C4-2B (cell line): ENCODE data around the gene MMP13.
"Not testable (repeated sequence)": the region's sequence is repeated elsewhere in the genome, so short reads cannot be mapped to it uniquely, and the experiment has no call there.

ENCODE experiments used
- H3K27ac ChIP-seq: fragments of 450-650 bp; 2 replicates; pipeline ENCODE4 v1.5.1; 2017
- ZFX ChIP-seq: fragments of 450-650 bp; IDR thresholded peaks from 2 replicates; pipeline ENCODE4 v1.6.1; 2017
- TF ChIP-seq, protein P1 (sequence below): fragments of 450-650 bp; conservative IDR thresholded peaks from 2 replicates; pipeline ENCODE4 v1.5.1; 2017; ENCODE audit warnings: mild to moderate bottlenecking

MMP13 gene

DNA sequence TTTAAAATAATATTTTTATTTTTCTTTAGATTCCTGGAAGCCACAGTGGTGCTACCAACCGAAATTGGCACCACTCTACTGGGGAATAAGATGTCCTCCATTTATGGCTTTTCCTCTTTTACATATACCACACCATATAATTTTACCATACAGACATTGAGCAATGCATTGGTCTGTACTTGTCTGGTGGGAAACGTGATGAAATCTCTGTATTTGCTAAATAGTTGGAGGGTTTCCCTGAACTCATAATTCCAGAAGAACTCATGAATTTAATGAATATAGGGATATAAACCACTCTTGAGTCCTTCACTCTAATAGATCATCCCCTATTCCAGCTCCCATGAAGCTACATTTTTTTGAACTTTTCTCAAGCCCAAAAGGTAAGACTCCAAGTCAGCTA is 28.0 kb upstream of the MMP13 start:
- no peak overlapping the region for H3K27ac ChIP-seq
- TF ChIP-seq, protein P1, sequence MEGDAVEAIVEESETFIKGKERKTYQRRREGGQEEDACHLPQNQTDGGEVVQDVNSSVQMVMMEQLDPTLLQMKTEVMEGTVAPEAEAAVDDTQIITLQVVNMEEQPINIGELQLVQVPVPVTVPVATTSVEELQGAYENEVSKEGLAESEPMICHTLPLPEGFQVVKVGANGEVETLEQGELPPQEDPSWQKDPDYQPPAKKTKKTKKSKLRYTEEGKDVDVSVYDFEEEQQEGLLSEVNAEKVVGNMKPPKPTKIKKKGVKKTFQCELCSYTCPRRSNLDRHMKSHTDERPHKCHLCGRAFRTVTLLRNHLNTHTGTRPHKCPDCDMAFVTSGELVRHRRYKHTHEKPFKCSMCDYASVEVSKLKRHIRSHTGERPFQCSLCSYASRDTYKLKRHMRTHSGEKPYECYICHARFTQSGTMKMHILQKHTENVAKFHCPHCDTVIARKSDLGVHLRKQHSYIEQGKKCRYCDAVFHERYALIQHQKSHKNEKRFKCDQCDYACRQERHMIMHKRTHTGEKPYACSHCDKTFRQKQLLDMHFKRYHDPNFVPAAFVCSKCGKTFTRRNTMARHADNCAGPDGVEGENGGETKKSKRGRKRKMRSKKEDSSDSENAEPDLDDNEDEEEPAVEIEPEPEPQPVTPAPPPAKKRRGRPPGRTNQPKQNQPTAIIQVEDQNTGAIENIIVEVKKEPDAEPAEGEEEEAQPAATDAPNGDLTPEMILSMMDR = no peak

DNA sequence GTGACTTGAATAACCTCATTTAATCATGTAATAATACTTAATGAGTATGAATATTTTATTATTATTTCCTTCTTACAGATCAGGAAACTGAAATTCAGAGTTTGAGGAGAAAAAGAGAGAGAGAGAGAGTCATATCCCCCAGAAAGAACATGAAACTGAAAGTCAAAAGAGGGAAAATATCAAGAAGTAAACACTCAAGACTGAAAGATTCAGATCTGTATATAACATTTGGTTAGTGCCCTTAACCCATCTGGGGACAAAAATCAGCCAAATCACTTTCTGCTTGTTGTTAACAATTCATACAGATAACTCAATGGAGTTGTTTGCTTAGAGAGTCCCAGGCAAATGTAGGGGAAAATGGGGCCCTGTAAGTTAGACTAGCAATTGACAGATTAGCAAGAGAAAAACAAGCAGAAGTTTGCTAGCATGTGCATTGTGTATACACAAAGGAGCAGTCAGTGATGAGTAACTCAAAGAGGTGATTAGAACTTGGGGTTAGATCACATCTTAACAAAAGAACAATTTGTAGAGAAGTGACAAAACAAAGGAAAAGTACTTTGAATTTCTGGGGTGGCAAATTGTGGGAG is 25.9 kb upstream of the MMP13 start:
- no peak for TF ChIP-seq ZFX
- TF ChIP-seq, protein P1 = no peak
- H3K27ac ChIP-seq = no peak overlapping the region

DNA sequence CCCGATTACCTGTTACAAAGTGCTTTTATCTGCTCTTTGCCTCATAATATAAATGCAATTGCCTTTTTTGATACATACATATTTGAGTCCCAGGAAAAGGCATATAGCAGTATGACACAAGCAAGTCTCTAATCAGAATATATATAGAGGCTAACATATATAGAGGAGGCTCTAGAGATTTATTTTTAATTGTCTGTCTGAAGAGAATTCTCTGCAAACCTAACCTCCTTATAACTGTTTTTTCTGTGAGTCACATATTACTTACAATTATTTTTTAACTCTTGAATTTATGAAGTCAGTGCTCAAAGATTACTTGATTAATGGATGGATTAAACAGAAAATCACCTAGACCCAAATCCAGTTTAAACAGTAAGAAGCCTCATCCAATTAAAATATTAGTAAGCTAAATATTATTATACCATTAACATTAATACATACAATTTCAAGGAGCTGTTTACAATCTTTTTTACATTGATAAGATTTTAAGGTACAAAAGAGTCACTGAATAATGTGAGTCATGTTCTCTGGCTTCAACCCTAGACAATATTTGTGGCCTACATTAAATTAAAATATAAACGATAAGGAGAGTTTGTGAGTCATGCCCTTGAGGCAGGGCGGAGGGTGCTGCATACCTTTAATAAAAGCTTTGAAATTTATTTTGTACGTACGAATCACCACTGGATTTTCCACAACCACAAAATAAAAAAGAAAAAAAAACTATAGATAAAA is 19.2 kb upstream of the MMP13 start:
- TF ChIP-seq, protein P1 = no peak
- no peak for TF ChIP-seq ZFX
- no peak overlapping the region for H3K27ac ChIP-seq

DNA sequence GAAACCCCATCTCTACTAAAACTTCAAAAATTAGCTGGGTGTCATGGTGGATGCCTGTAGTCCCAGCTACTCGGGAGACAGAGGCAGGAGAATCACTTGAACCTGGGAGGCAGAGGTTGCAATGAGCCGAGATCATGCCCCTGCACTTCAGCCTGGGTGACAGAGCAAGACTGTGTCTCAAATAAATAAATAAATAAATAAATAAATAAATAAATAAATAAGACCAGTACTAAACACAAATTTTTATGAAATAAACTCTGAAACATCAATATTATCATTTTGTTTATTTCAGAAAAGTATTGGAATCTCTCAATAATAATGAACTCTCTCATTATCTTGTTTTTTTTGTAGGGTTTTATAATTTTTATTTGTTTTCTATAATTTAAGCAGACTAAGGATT is 18.2 kb upstream of the MMP13 start:
- not testable (repeated sequence) for H3K27ac ChIP-seq

DNA sequence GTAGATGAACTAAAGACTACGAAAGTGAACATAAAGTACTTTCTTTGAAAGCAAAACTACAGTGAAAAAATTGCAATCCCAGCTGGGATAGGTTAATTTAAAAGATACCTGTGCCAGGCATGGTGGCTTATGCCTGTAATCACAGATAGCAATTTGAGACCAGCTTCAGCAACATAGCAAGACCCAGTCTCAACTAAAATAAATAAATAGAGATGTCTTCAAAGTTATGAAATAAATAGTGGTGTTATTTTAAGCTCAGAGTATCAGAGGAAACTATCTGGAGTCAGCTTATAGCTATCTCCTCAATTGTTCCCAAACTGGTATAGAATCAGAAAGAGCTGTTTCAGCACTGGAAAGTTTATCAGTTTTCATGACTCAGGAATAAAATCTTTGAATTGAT is 17.3 kb upstream of the MMP13 start:
- TF ChIP-seq, protein P1 = no peak
- no peak for TF ChIP-seq ZFX
- H3K27ac ChIP-seq = no peak overlapping the region

DNA sequence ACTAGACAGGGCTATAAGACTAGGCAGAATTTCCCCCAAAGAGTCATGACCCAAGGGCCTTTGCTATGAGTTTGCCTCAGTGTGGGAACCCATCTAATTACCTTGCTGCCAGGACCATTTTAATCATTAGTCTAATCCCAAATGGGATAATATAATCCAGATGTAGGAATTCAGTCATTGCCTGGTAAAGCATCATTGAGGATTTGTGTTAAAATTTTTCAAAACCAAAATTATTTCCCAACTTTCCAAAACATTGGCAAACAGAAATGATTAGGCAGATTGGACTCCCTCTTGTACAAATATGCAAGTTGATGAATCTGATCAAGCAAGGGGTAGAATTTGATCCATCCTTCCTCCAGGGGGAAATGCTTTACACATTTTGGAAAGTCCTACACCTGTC is 16.2 kb upstream of the MMP13 start:
- no peak overlapping the region for H3K27ac ChIP-seq
- TF ChIP-seq ZFX = no peak
- TF ChIP-seq, protein P1 = no peak

DNA sequence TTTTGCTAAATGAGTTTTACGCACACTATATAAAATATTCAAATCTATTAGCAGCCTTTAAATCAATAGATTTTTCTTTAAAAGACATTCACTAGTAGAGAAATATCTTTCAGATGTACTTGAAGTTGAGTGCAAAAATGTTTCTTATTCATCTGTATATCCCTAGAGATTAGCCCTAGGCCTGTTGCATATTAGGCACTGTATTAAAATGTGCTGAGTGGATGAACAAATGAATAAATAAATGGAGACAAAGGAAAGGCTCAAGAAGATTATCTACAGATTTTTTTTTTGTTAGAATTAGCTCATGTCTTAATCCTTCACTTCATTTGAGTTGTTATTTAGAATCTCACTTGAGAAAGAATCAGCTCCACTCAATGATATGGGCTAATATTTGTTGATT is 12.0 kb upstream of the MMP13 start:
- no peak overlapping the region for H3K27ac ChIP-seq
- TF ChIP-seq, protein P1 = no peak
- TF ChIP-seq ZFX = no peak

DNA sequence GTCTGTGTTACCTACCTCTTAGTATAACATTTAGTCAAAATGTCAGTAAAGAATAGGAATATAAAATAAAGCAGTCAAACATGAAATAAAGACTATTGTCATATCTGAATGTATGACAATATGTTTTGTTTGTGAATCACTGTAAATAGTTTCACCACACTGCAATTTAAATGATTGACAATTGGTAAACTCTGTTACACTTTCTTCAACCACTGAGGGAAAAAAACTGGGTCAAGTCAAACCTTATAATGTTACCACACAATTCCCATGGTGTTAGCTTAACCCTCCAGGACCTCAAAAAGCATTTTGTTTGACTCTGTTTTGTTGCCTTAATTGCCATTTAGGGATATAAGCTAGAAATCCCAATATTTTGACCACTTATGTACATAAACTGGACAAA is 10.5 kb upstream of the MMP13 start:
- TF ChIP-seq, protein P1 = no peak
- TF ChIP-seq ZFX = no peak

More for the DNA sequence above, 10.5 kb upstream of the MMP13 start:
- H3K27ac ChIP-seq = no peak overlapping the region
